ENCODE results near the gene KRT14. TPM values are rescaled to one million over a fixed set of nuclear protein-coding genes. Genes with fewer than 3 reads are reported as not detected.
"Not testable (repeated sequence)": the region's sequence is repeated elsewhere in the genome, so short reads cannot be mapped to it uniquely, and the experiment has no call there.

KRT14 gene
- total and polyA plus RNA-seq, 12 donors: 0.30 TPM; not detected in 11

DNA sequence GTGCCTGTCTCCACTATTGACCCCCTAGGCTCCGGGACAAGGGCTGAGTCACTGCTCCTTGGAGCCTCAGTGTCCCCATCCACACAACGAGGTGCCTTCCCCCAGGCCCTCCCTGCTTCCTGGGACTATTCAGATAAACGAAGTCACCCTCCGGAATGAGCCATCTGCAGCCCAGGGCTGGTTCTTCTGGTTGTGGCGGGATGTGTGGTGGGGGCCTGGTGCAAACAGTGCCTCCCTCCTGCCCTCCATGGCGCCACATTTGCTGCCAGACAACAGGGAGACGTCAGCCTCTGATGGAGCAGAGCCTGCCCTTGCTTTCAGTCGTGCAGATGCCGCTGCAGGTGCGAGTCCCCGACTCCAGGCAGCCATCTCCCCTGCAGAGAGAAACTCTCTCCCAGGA lies 31.0 kb upstream of the KRT14 start:
- DNase-seq: no peak
- 62% methylated on average over 11 of the region's 11 CpGs for whole genome bisulfite sequencing, 2 donors
- intact Hi-C loops (cut with DNase I): no loop called here
- H3K27me3 ChIP-seq: peaks cover 0 to 49% (median 37%) of the 10 kb centered on the region in 7 donors
- ATAC-seq: no peak
- TF ChIP-seq, protein P1, sequence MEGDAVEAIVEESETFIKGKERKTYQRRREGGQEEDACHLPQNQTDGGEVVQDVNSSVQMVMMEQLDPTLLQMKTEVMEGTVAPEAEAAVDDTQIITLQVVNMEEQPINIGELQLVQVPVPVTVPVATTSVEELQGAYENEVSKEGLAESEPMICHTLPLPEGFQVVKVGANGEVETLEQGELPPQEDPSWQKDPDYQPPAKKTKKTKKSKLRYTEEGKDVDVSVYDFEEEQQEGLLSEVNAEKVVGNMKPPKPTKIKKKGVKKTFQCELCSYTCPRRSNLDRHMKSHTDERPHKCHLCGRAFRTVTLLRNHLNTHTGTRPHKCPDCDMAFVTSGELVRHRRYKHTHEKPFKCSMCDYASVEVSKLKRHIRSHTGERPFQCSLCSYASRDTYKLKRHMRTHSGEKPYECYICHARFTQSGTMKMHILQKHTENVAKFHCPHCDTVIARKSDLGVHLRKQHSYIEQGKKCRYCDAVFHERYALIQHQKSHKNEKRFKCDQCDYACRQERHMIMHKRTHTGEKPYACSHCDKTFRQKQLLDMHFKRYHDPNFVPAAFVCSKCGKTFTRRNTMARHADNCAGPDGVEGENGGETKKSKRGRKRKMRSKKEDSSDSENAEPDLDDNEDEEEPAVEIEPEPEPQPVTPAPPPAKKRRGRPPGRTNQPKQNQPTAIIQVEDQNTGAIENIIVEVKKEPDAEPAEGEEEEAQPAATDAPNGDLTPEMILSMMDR (IDR thresholded peaks at IDR 0.05): no peak
- no peaks in the 10 kb centered on the region for H3K4me1 ChIP-seq
- no peak overlapping the region for H3K4me3 ChIP-seq
- H3K27ac ChIP-seq: no peak overlapping the region
- H3K9me3 ChIP-seq: no peaks in the 10 kb centered on the region
- H3K36me3 ChIP-seq: no peaks in the 10 kb centered on the region

DNA sequence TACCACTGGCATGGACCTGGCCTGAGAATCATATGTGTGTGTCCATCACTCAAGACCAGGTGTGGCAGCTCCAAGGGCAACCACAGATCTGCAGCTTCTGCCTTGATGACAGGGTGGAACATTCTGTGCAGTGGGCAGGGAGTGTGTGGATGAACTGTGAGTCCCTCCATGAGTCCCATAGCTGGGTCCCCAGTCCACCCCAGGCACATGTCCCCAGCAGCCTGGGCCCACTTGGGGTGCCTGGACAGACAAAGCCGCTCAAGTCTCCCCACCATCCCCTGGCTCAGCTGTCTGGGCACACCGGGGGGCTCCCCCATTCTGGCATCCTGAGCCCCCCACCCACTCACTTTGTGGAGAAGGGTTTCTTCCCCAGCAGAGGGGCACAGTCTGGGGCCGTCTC lies 30.4 kb upstream of the KRT14 start:
- Histone ChIP-seq H3K27me3 (peaks cover 0 to 51% (median 37%) of the 10 kb centered on the region in 7 donors), H3K4me3 (no peak overlapping the region), H3K27ac (no peak overlapping the region), H3K9me3 (no peaks in the 10 kb centered on the region), H3K4me1 (no peaks in the 10 kb centered on the region), H3K36me3 (no peaks in the 10 kb centered on the region)
- no peak for ATAC-seq
- DNase-seq: no peak
- intact Hi-C loops (cut with DNase I): no loop called here
- 88 to 90% methylated on average over 3 of the region's 3 CpGs for WGBS, 2 donors
- TF ChIP-seq, protein P1 (IDR thresholded peaks at IDR 0.05): no peak

DNA sequence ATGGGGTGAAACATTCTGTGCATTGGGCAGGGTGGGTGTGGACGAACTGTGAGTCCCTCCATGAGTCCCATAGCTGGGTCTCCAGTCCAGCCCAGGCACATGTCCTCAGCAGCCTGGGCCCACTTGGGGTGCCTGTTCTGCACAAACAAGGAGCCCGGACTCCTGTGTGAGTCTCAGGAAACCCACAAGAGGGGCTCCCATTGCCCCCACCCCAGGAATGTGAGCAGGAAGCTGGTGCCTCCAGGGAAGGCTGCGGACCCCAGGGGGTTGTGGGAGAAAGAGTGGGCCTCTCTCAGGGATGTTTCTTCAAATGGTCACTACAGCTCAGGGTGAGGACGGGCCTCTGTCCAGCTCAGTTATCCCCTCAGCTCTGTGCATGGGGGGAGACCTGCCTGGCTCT lies 29.8 kb upstream of the KRT14 start:
- intact Hi-C loops (cut with DNase I); H3K4me3 ChIP-seq; ATAC-seq; DNase-seq; H3K4me1 ChIP-seq; H3K9me3 ChIP-seq; H3K36me3 ChIP-seq; H3K27ac ChIP-seq: not testable (repeated sequence)
- H3K27me3 ChIP-seq: peaks cover 0 to 57% (median 37%) of the 10 kb centered on the region in 7 donors
- WGBS, 2 donors: 63 to 77% methylated on average over 4 of the region's 4 CpGs

DNA sequence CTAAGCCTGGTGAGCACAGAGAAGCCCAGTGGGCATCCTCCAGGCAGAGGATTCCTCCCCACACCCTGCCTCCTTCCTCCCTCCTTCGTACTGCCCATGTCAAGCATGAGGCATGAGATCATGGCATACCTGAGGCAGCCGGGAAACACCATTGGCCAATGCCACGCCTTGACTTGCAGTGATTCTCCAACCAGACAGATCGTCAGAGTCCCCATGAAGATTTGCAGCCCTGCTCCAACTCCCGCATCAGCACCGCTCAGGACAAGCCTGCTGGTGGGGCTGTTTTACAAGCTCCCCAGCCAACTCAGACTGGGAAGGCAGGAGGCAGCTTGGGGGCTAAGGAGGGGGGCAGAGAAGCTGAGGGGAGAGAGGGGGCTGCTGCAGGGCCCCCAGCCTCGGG lies 28.8 kb upstream of the KRT14 start:
- Histone ChIP-seq H3K9me3 (no peaks in the 10 kb centered on the region), H3K27me3 (peaks cover 0 to 66% (median 43%) of the 10 kb centered on the region in 7 donors), H3K36me3 (no peaks in the 10 kb centered on the region), H3K4me1 (no peaks in the 10 kb centered on the region), H3K27ac (no peak overlapping the region), H3K4me3 (no peak overlapping the region)
- ATAC-seq (no peak), DNase-seq (no peak)
- TF ChIP-seq, protein P1 (IDR thresholded peaks at IDR 0.05): no peak
- 33 to 34% methylated on average over 7 of the region's 7 CpGs for WGBS, 2 donors
- intact Hi-C loops (cut with DNase I): no loop called here

DNA sequence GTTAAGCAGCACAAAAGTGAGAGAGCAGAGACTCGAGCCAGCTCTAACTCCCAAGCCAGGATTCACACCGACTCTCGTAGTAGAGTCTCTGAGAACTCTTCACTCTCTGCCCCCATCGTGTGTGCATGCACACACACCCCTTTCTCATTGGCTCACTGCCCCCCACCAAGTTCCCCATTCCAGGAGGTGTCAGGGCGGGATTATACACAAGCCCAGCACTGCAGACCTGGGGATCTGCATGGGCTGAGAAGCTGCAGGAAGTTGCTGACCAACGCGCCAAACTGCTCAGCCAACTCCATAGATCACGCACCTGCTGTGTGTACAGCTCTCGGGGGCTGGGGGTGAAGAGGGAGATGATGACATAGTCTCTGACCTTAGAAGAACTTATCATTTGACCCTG lies 28.1 kb upstream of the KRT14 start:
- not testable (repeated sequence) for H3K4me3 ChIP-seq
- H3K27me3 ChIP-seq: peaks cover 0 to 73% (median 43%) of the 10 kb centered on the region in 7 donors

More for the DNA sequence above, 28.1 kb upstream of the KRT14 start:
- H3K9me3 ChIP-seq; H3K4me1 ChIP-seq; H3K36me3 ChIP-seq; ATAC-seq; intact Hi-C loops (cut with DNase I); H3K27ac ChIP-seq; DNase-seq: not testable (repeated sequence)
- WGBS, 2 donors: 40 to 48% methylated on average over 9 of the region's 9 CpGs
